Measurements from ENCODE around the gene ESYT3. TPM values are rescaled to one million over a fixed set of nuclear protein-coding genes. Genes with fewer than 3 reads are reported as not detected.

The ESYT3 gene, protein sequence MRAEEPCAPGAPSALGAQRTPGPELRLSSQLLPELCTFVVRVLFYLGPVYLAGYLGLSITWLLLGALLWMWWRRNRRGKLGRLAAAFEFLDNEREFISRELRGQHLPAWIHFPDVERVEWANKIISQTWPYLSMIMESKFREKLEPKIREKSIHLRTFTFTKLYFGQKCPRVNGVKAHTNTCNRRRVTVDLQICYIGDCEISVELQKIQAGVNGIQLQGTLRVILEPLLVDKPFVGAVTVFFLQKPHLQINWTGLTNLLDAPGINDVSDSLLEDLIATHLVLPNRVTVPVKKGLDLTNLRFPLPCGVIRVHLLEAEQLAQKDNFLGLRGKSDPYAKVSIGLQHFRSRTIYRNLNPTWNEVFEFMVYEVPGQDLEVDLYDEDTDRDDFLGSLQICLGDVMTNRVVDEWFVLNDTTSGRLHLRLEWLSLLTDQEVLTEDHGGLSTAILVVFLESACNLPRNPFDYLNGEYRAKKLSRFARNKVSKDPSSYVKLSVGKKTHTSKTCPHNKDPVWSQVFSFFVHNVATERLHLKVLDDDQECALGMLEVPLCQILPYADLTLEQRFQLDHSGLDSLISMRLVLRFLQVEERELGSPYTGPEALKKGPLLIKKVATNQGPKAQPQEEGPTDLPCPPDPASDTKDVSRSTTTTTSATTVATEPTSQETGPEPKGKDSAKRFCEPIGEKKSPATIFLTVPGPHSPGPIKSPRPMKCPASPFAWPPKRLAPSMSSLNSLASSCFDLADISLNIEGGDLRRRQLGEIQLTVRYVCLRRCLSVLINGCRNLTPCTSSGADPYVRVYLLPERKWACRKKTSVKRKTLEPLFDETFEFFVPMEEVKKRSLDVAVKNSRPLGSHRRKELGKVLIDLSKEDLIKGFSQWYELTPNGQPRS
- total RNA-seq = 3.1 and 8.5 TPM in 2 replicates

DNA sequence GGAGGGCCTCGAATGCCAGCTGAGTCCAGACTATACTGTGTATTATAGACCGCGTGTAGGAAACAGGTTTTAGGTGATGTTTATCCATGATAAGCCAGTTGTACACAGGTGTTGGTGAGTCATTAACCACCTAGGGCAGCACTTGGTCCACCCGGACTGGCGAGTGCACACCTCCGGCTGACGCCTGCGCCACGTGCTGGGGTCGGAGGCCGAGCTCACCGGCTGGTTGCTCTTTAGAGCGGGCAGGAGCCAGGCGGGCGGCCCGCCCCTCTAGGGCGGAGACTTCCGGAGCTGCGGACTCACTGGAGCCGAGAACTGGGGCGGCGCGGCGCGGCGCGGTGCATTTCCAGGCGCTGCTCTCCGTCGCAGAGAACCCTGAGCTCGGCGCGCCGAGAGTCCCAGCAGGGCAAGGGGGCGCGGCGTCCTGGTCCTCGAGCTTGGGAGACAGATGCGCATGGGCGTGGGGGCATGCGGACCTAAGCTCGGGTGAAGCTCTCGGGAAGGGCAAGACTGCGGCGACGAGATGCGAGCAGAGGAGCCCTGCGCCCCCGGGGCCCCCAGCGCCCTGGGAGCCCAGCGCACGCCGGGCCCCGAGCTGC is at the start of gene ESYT3:
Gene ESYT3 (plus strand): TSS at position 341 of the 599 bp plus-strand sequence. CDS start 183 bp downstream, at position 524.

Other genes starting within 250 kb of the ESYT3 start
- 110 and 115 TPM in 2 replicates for gene ARMC8, start 247.3 kb upstream of the ESYT3 start, total RNA-seq
- under 0.01 TPM in 1 of 2 replicates, not detected in the other for gene NME9, start 104.8 kb upstream of the ESYT3 start, total RNA-seq
- gene MRAS, start 86.0 kb upstream of the ESYT3 start, total RNA-seq = 27.9 and 30.2 TPM in 2 replicates
- gene CEP70, start 159.6 kb downstream of the ESYT3 start, total RNA-seq = 20.0 and 21.2 TPM in 2 replicates
- 7.1 and 15.6 TPM in 2 replicates for gene FAIM, start 174.2 kb downstream of the ESYT3 start, total RNA-seq

Data from placental epithelial cell (primary cell).